ENCODE measurements around the gene CHADL. TPM values are rescaled to one million over a fixed set of nuclear protein-coding genes. Genes with fewer than 3 reads are reported as not detected.

Gene CHADL
- total RNA-seq, 2 experiments from 2014 or later, result 0.17 to 0.35 TPM

GRCh38 chr22:41250127-41250526 lies 9.4 kb upstream of the CHADL start:
- ChIA-PET POLR2A (no interaction called here), CTCF (no interaction called here)
- Mint-ChIP-seq H3K4me1 (no peaks in the 10 kb centered on the region), H3K27ac (no peak overlapping the region), H3K9me3 (no peaks in the 10 kb centered on the region), H3K4me3 (no peak overlapping the region), H3K27me3 (no peaks in the 10 kb centered on the region), H3K36me3 (ENCODE audit: low read depth) (peaks cover 33% of the 10 kb centered on the region)
- no peak for DNase-seq

DNA sequence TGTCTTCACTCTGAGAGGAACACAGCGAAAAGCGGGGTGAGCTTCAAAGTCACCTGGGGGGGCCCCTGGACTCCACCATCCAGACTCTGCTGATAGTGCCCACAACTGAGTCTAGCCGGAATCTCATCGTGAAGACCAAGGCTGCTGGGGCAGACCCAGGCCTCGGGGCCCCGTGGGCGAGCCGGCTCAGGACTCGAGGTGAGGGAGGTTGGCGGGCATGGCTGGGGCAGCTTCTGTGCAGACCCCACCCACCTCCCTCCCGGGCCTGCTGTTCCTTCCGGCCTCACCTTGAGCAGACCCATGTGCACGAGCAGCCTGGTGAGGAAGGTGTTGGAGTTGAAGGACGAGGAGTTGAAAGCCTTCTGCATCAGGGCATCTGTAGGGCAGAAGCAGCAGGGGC lies 8.7 kb upstream of the CHADL start:
- no peaks in the 10 kb centered on the region for H3K4me1 Mint-ChIP-seq
- no peaks in the 10 kb centered on the region for H3K9me3 Mint-ChIP-seq
- DNase-seq, result no peak
- CTCF ChIA-PET, result interaction anchor here (0.5 to 2.4 kb wide), 2 partner anchors 11 to 28 kb away, joined by 4 to 9 read pairs; no protein-coding TSS in a partner anchor
- H3K36me3 Mint-ChIP-seq (ENCODE audit: low read depth), result peaks cover 33% of the 10 kb centered on the region
- H3K27ac Mint-ChIP-seq, result no peak overlapping the region
- H3K27me3 Mint-ChIP-seq, result no peaks in the 10 kb centered on the region
- H3K4me3 Mint-ChIP-seq, result no peak overlapping the region
- POLR2A ChIA-PET, result no interaction called here

DNA sequence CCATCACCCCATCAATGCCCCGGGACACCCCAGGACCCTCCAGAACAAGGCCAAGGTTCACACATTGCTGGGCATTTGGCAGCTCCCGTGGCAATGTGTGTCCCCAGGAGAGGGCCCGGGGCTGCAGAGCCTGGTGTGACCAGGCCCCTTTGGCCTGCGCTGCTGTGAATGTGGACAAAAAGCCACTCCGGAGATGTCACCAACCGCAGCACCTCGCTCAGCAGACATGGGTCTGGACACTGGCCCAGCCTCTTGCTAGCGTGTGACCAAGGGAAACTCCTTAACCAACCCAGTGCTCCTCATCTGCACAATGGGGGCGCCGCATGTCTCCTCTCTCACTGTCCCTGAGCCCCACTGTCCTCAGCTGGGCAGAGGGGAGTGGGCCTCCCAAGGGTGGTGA lies 8.0 kb upstream of the CHADL start:
- ChIA-PET CTCF (interaction anchor here (0.5 to 2.4 kb wide), 2 partner anchors 10 to 28 kb away, joined by 4 to 9 read pairs; no protein-coding TSS in a partner anchor), POLR2A (no interaction called here)
- Mint-ChIP-seq H3K27me3 (no peaks in the 10 kb centered on the region), H3K4me3 (no peak overlapping the region), H3K9me3 (no peaks in the 10 kb centered on the region), H3K27ac (no peak overlapping the region), H3K36me3 (ENCODE audit: low read depth) (peaks cover 32% of the 10 kb centered on the region), H3K4me1 (no peaks in the 10 kb centered on the region)
- no peak for DNase-seq

DNA sequence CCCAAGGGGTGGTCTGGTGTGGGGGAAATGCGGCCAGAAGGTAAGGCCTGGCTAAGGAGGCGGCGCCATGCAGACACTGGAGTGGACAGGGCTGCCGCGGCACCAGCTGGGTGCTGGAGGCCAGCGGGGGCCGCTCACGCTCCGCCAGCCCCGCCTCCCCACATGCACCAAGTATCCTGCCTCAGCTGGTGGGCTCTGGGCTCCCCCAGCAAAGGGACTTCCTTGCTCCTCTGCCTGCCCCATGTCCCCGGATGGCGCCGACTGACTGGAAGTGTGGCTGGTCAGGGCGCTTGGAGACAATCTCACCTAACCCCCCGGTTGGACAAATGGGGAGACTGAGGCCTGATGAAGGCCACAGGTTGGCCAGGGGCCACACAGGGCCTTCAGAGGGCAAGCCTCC lies 7.6 kb upstream of the CHADL start:
- POLR2A ChIA-PET, result no interaction called here

DNA sequence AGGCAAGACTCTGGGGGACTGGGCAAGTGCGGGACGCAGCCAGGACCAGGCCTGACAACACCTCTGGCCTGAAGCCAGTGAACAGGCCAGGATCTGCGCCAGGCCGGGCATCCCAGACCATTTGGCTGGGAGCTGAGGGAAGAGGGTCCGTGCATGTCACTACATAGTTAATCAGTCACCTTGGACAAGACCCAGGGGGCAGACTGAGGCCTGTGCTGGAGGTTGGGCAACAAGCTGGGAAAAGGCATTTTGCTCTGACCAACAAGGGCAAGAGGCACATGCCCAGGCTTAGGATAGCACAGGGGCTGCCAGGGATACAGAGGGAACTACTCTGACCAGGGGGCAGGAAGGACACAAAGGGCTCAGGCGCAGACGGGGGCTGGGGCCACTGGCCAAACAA lies 7.0 kb upstream of the CHADL start:
- CTCF ChIA-PET, result interaction anchor here (0.7 to 2.4 kb wide), 2 partner anchors 9 to 256 kb away, joined by 4 to 9 read pairs; no protein-coding TSS in a partner anchor
- POLR2A ChIA-PET, result no interaction called here
- H3K9me3 Mint-ChIP-seq, result no peaks in the 10 kb centered on the region

More for the DNA sequence above, 7.6 kb upstream of the CHADL start:
- peaks cover 32% of the 10 kb centered on the region for H3K36me3 Mint-ChIP-seq (ENCODE audit: low read depth)
- no peak for DNase-seq
- H3K9me3 Mint-ChIP-seq, result no peaks in the 10 kb centered on the region
- CTCF ChIA-PET, result interaction anchor here (2.4 kb wide), 1 partner anchor 10 kb away, joined by 9 read pairs; no protein-coding TSS in a partner anchor
- no peak overlapping the region for H3K4me3 Mint-ChIP-seq
- H3K27ac Mint-ChIP-seq, result no peak overlapping the region
- no peaks in the 10 kb centered on the region for H3K4me1 Mint-ChIP-seq
- H3K27me3 Mint-ChIP-seq, result no peaks in the 10 kb centered on the region

DNA sequence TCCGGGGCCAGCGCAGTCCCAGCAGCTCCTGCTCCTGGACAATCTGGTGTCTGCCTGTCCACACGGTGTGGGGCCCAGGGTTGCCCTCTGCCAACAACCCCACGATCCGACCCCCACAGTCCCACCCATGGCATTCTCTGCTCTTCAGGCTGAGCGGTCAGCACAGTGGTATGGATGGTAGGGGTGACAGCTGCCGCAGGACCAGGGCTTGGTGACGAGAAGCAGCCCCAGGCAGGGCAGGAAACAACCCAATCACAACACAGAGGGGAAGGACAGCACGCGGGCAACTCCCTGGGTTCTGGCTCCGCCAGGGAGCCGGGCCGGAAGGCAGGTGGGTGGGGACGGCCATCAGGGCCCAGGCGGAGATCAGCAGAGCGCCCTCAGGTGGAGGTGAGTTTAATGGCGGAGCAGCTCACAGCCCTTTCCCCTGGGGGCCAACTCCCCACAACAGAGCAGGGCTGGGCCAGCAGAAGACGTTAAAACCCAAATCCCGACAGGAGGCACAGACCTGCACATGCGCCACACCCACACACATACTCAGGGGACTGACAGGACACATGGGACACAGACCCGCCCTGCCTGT lies 5.3 kb upstream of the CHADL start:
- POLR2A ChIA-PET, result no interaction called here
- peaks cover 17% of the 10 kb centered on the region for H3K36me3 Mint-ChIP-seq (ENCODE audit: low read depth)
- no peaks in the 10 kb centered on the region for H3K4me1 Mint-ChIP-seq
- no peaks in the 10 kb centered on the region for H3K27me3 Mint-ChIP-seq
- CTCF ChIA-PET, result no interaction called here
- no peak overlapping the region for H3K27ac Mint-ChIP-seq
- H3K9me3 Mint-ChIP-seq, result no peaks in the 10 kb centered on the region
- no peak overlapping the region for H3K4me3 Mint-ChIP-seq
- no peak for DNase-seq

More for the DNA sequence above, 7.0 kb upstream of the CHADL start:
- H3K4me1 Mint-ChIP-seq, result no peaks in the 10 kb centered on the region
- H3K27me3 Mint-ChIP-seq, result no peaks in the 10 kb centered on the region
- H3K4me3 Mint-ChIP-seq, result no peak overlapping the region
- peaks cover 28% of the 10 kb centered on the region for H3K36me3 Mint-ChIP-seq (ENCODE audit: low read depth)
- H3K27ac Mint-ChIP-seq, result no peak overlapping the region
- no peak for DNase-seq

GRCh38 chr22:41243361-41243760 lies 2.6 kb upstream of the CHADL start:
- Mint-ChIP-seq H3K27me3 (peaks cover 2% of the 10 kb centered on the region), H3K36me3 (ENCODE audit: low read depth) (peaks cover 8% of the 10 kb centered on the region), H3K9me3 (no peaks in the 10 kb centered on the region), H3K4me3 (no peak overlapping the region), H3K4me1 (peaks cover 3% of the 10 kb centered on the region), H3K27ac (no peak overlapping the region)
- POLR2A ChIA-PET, result no interaction called here
- CTCF ChIA-PET, result interaction anchor here (0.9 kb wide), 1 partner anchor 26 kb away, joined by 3 read pairs; no protein-coding TSS in a partner anchor
- DNase-seq, result no peak

DNA sequence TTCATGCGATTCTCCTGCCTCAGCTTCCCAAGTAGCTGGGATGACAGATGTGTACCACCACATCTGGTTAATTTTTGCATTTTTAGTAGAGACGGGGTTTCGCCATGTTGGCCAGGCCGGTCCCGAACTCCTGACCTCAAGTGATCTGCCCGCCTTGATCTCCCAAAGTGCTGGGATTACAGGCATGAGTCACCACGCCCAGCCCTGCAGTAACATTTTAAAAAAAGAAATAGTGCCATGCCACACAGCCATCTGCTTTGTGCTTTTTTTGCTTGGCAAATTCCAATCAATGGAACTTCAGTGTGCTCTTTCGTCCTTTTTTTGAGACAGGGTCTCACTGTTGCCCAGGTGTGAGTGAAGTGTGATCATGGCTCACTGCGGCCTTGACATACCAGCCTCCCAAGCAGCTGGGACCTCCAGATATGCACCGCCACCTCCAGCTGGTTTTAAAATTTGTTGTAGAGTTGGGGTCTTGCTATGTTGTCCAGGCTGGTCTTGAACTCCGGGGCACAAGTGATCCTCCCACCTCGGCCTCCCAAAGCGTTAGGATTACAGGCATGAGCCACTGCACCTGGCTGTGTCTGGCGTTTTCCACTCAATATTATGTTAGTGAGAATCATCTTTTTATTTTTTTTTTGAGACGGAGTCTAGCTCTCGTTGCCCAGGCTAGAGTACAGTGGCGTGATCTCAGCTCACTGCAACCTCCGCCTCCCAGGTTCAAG lies 1.8 kb upstream of the CHADL start:
- Mint-ChIP-seq H3K27ac (no peak overlapping the region), H3K9me3 (no peaks in the 10 kb centered on the region), H3K36me3 (ENCODE audit: low read depth) (peaks cover 6% of the 10 kb centered on the region), H3K27me3 (peaks cover 2% of the 10 kb centered on the region), H3K4me3 (no peak overlapping the region), H3K4me1 (peaks cover 3% of the 10 kb centered on the region)
- no peak for DNase-seq
- CTCF ChIA-PET, result interaction anchor here (0.9 kb wide), 1 partner anchor 35 kb away, joined by 3 read pairs; no protein-coding TSS in a partner anchor
- POLR2A ChIA-PET, result no interaction called here

GRCh38 chr22:41241133-41241676 lies 474 bp upstream of the CHADL start:
- H3K27ac Mint-ChIP-seq, result no peak overlapping the region
- no peak overlapping the region for H3K4me3 Mint-ChIP-seq
- ChIA-PET POLR2A (interaction anchor here (0.7 kb wide), 1 partner anchor 31 kb away, joined by 3 read pairs; no protein-coding TSS in a partner anchor), CTCF (interaction anchor here (0.6 to 0.7 kb wide), 3 partner anchors 13 to 318 kb away, joined by 3 to 4 read pairs (median 3); no protein-coding TSS in a partner anchor)
- peaks cover 6% of the 10 kb centered on the region for H3K4me1 Mint-ChIP-seq
- no peak for DNase-seq
- no peaks in the 10 kb centered on the region for H3K9me3 Mint-ChIP-seq
- peaks cover 2% of the 10 kb centered on the region for H3K27me3 Mint-ChIP-seq
- H3K36me3 Mint-ChIP-seq (ENCODE audit: low read depth), result peaks cover 2% of the 10 kb centered on the region

DNA sequence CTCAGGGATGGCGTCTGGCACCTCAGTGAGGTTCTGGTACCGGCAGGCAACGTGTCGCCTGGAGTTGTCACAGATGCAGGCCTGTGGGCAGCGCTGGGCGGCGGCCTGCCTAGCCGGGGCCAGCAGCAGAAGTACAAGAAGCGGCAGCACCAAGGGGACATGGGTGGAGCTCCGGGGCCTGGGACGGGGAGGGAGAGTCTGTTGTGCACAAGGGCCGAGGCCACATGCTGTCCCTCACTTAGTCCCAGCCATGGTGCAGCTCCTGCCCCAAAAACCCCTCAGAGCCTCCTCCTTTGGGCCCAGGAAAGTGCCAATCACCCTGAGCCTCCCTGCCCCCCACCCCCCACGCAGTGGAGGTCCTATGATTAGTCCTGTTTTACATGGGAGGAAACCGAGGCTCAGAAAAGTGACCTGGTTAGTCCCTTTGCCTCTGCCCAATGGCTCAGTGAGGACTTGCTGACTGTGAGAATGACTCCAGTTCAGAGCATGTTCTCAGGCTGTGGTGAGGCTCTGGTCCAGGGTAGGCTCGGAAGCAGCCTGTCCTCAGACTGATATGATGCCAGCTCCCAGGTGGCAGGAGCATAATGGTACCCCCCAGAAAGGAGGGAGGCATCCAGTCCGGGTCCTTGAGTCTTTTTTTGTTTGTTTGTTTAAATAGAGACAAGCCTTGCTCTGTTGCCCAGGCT lies 1.1 kb downstream of the CHADL start:
- H3K9me3 Mint-ChIP-seq, result no peaks in the 10 kb centered on the region
- H3K27me3 Mint-ChIP-seq, result peaks cover 2% of the 10 kb centered on the region
- peaks cover 2% of the 10 kb centered on the region for H3K36me3 Mint-ChIP-seq (ENCODE audit: low read depth)
- POLR2A ChIA-PET, result no interaction called here
- DNase-seq, result no peak
- no peak overlapping the region for H3K27ac Mint-ChIP-seq
- H3K4me3 Mint-ChIP-seq, result no peak overlapping the region
- CTCF ChIA-PET, result interaction anchor here (1.1 to 2.5 kb wide), 2 partner anchors 9 to 147 kb away, joined by 3 to 9 read pairs; partner anchors contain the start of gene EP300
- H3K4me1 Mint-ChIP-seq, result peaks cover 6% of the 10 kb centered on the region

DNA sequence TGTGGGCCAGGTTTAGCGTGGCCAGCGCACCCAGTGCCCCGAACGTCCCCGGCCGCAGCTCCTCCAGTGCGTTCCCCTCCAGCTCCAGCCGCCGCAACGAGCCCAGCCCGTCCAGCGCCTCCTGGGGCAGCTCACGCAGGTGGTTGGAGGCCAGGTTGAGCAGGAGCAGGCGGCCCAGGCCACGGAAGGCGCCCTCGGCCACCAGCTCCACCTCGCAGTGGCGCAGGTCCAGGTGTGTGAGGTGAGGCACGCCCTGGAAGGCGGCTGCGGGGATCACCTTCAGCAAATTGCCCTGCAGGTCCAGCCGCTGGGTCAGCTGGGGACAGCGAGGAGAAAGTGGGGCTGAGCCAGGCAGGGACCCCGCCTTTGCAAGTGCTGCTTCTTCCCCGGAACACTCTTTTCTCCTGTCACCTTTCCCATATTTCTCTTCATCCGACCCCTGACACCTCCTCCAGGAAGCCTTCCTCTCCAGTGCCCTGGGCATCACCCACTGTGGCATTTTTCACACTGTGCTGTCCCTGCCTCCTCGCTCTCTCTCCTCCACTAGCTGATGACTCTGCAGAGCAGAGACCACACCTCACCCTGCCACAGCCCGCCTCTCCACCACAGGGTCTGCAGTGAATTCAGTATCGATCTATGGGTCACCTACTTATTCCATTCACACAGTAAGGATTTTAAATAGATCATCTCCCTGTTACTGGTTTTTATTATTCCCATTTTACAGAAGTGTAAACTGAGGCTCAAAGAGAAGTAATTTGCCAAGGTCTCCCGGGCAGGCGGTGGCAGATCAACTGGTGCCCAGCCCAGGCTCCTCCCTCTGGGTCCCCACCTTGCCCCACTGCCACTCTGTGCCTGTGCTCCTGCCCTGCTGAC lies 1.9 kb downstream of the CHADL start:
- no peaks in the 10 kb centered on the region for H3K9me3 Mint-ChIP-seq
- H3K36me3 Mint-ChIP-seq (ENCODE audit: low read depth), result peaks cover 2% of the 10 kb centered on the region
- ChIA-PET CTCF (interaction anchor here (0.6 to 2.5 kb wide), 13 partner anchors 9 to 316 kb away, joined by 3 to 38 read pairs (median 5); partner anchors contain the start of genes EP300 and RANGAP1), POLR2A (interaction anchor here (1.3 kb wide), 1 partner anchor 12 kb away, joined by 3 read pairs; no protein-coding TSS in a partner anchor)
- H3K4me3 Mint-ChIP-seq, result peak overlapping the region; percentile 56
- peaks cover 2% of the 10 kb centered on the region for H3K27me3 Mint-ChIP-seq
- no peak for DNase-seq
- H3K4me1 Mint-ChIP-seq, result peaks cover 6% of the 10 kb centered on the region
- H3K27ac Mint-ChIP-seq, result no peak overlapping the region
